ENCODE measurements around the gene MEGF11.

DNA sequence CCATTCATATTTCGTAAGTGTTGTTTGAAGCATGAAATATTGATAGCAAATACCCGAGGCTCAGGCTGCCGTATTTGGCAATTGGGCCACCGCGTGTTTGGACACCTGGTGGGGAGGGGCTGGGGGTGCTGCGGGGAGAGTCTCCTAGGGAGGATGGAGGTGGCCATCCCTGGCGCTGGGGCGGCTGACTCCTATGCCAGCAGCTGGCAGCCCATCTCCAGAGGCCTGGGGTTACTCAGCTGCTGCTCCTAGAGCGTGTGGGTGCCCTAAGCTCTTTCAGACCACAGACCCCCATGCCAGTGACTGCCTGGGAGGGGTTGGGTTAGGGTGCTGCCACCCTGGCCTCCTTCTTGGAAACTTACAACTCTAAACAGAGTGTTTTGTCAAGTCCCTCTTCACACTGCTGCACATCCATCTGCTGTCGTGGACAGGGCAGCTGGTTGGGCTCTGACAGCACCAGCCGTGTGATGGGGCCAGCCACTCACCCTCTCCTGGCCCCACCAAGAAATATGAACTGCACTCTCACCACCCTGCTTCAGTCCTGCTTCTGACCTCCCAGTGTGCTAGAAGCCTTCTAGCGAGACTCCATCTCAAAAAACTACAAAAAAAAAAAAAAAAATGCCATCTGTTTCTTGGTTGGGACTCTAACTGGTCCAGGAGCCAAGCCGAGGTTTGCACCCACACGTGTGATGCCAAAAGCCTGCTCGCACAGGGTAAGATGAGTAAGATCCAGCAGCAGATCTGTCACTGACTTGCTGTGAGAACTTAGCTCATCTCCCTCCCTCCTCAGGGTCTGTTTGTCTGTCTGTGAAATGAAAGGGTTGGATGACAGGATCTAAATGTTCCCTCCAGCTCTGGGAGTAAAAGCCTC is 156.2 kb downstream of the MEGF11 start:
- TF ChIP-seq ISL1 (CRISPR knock-in tag; IDR thresholded peaks at IDR 0.05), result no peak
- TF ChIP-seq SNAI2 (CRISPR knock-in tag; IDR thresholded peaks at IDR 0.05), result no peak
- no peak for TF ChIP-seq RARB (CRISPR knock-in tag; IDR thresholded peaks at IDR 0.05)
- no peak for TF ChIP-seq PPARA (CRISPR knock-in tag; IDR thresholded peaks at IDR 0.05; ENCODE audit: borderline replicate concordance)
- TF ChIP-seq TOX (CRISPR knock-in tag; IDR thresholded peaks at IDR 0.05; ENCODE audit: borderline replicate concordance), result no peak
- TF ChIP-seq, protein P1, sequence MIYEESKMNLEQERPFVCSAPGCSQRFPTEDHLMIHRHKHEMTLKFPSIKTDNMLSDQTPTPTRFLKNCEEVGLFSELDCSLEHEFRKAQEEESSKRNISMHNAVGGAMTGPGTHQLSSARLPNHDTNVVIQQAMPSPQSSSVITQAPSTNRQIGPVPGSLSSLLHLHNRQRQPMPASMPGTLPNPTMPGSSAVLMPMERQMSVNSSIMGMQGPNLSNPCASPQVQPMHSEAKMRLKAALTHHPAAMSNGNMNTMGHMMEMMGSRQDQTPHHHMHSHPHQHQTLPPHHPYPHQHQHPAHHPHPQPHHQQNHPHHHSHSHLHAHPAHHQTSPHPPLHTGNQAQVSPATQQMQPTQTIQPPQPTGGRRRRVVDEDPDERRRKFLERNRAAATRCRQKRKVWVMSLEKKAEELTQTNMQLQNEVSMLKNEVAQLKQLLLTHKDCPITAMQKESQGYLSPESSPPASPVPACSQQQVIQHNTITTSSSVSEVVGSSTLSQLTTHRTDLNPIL (CRISPR knock-in tag; IDR thresholded peaks at IDR 0.05; ENCODE audit: low read depth), result no peak
- no peak for TF ChIP-seq CSDC2 (CRISPR knock-in tag; IDR thresholded peaks at IDR 0.05)
- TF ChIP-seq, protein P2, sequence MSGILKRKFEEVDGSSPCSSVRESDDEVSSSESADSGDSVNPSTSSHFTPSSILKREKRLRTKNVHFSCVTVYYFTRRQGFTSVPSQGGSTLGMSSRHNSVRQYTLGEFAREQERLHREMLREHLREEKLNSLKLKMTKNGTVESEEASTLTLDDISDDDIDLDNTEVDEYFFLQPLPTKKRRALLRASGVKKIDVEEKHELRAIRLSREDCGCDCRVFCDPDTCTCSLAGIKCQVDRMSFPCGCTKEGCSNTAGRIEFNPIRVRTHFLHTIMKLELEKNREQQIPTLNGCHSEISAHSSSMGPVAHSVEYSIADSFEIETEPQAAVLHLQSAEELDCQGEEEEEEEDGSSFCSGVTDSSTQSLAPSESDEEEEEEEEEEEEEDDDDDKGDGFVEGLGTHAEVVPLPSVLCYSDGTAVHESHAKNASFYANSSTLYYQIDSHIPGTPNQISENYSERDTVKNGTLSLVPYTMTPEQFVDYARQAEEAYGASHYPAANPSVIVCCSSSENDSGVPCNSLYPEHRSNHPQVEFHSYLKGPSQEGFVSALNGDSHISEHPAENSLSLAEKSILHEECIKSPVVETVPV (CRISPR knock-in tag; IDR thresholded peaks at IDR 0.05), result no peak
- TF ChIP-seq ARNTL (CRISPR knock-in tag; IDR thresholded peaks at IDR 0.05; ENCODE audit: borderline replicate concordance, low read depth), result no peak
- no peak for TF ChIP-seq ZC3H10 (CRISPR knock-in tag; IDR thresholded peaks at IDR 0.05)
- no peak for TF ChIP-seq ZNF8 (CRISPR knock-in tag; IDR thresholded peaks at IDR 0.05)
